AG09309 (cell line): ENCODE measurements around the gene MAPRE2.

Experiments used
- DNase-seq: peaks from one replicate; pipeline ENCODE4 v3.0.0-alpha.2; 2010; ENCODE audit warnings: low read depth
- H3K4me3 ChIP-seq: 2 replicates; pipeline ENCODE4 v1.5.1; 2011; ENCODE audit warnings: mild to moderate bottlenecking, low read depth, low read length, moderate library complexity; ENCODE audit not compliant: control insufficient read depth
- TF ChIP-seq, protein P1 (sequence below): IDR thresholded peaks from 2 replicates; pipeline ENCODE4 v1.5.1; 2011; ENCODE audit warnings: mild to moderate bottlenecking, low read depth, low read length, inconsistent platforms; ENCODE audit not compliant: insufficient read depth, control insufficient read depth; ENCODE audit errors: missing control alignments

MAPRE2 gene

GRCh38 chr18:35075132-35075531 is 33.9 kb downstream of the MAPRE2 start:
- no peak overlapping the region for H3K4me3 ChIP-seq
- no peak for DNase-seq
- TF ChIP-seq, protein P1, sequence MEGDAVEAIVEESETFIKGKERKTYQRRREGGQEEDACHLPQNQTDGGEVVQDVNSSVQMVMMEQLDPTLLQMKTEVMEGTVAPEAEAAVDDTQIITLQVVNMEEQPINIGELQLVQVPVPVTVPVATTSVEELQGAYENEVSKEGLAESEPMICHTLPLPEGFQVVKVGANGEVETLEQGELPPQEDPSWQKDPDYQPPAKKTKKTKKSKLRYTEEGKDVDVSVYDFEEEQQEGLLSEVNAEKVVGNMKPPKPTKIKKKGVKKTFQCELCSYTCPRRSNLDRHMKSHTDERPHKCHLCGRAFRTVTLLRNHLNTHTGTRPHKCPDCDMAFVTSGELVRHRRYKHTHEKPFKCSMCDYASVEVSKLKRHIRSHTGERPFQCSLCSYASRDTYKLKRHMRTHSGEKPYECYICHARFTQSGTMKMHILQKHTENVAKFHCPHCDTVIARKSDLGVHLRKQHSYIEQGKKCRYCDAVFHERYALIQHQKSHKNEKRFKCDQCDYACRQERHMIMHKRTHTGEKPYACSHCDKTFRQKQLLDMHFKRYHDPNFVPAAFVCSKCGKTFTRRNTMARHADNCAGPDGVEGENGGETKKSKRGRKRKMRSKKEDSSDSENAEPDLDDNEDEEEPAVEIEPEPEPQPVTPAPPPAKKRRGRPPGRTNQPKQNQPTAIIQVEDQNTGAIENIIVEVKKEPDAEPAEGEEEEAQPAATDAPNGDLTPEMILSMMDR, result no peak

GRCh38 chr18:35076135-35076924 is 35.1 kb downstream of the MAPRE2 start:
- TF ChIP-seq, protein P1, result no peak
- no peak overlapping the region for H3K4me3 ChIP-seq
- DNase-seq, result peak; percentile 33

DNA sequence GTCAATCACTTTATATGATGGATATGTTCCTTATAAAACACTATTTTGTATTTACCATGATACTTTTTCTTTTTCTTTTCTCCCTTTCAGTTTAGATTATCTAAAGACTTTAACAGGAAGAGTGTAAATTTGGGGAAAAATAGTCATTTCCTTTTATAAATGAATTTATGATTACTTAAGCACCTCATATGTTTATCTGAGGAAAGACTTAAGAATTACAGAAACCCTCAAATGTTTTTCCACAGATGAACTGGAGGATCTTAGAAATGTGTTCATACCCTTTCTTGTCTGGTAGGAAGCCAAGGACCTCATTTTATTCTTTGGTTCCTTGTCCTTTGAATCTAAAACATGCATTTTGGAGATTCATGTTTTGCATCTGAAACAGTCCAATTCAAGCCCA is 36.7 kb downstream of the MAPRE2 start:
- TF ChIP-seq, protein P1, result no peak
- H3K4me3 ChIP-seq, result no peak overlapping the region
- DNase-seq, result no peak

DNA sequence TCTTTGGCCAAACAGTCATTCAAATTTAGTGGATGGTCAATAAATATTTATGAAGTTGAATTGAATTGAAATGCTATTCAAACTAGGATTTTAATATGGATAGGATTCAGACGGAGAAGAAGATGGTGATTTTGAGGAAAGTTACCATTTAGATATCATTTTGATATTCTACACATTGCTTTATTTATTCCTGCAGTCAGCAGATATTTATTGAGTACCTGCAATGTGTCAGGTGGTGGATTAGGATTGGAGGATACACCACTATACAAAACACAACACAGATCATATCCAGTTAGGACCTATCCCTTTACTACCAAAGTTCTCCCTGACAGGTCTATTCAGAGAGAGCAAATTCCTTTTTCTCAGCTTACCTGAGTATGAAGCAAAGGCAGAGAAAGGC is 38.8 kb downstream of the MAPRE2 start:
- no peak for DNase-seq
- TF ChIP-seq, protein P1, result no peak
- no peak overlapping the region for H3K4me3 ChIP-seq

DNA sequence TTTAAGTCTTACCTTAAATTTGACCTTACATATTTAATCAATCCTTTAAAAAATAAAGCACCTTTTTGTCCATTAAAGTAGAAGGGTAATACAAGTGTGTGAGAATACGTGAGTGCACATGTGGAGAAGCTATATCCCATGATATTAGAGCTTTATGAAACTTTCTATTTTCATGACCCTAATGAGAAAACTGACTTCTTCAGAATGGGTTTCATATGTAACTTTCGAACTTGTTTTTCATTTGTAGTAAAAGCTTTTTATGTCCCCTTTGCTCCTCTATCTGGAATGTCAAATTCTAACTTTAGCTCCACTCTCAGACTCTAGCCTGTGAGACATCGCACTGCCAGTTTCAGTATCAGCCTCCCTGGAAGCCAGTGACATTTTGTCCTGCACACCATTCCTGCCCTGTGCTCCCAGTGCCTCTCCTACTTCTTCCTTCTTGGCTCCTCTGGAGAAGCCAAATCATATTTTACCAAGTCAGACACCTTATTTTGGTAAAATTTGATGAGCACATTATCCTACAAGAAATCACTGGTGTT is 42.0 kb downstream of the MAPRE2 start:
- no peak overlapping the region for H3K4me3 ChIP-seq
- no peak for DNase-seq
- TF ChIP-seq, protein P1, result no peak

DNA sequence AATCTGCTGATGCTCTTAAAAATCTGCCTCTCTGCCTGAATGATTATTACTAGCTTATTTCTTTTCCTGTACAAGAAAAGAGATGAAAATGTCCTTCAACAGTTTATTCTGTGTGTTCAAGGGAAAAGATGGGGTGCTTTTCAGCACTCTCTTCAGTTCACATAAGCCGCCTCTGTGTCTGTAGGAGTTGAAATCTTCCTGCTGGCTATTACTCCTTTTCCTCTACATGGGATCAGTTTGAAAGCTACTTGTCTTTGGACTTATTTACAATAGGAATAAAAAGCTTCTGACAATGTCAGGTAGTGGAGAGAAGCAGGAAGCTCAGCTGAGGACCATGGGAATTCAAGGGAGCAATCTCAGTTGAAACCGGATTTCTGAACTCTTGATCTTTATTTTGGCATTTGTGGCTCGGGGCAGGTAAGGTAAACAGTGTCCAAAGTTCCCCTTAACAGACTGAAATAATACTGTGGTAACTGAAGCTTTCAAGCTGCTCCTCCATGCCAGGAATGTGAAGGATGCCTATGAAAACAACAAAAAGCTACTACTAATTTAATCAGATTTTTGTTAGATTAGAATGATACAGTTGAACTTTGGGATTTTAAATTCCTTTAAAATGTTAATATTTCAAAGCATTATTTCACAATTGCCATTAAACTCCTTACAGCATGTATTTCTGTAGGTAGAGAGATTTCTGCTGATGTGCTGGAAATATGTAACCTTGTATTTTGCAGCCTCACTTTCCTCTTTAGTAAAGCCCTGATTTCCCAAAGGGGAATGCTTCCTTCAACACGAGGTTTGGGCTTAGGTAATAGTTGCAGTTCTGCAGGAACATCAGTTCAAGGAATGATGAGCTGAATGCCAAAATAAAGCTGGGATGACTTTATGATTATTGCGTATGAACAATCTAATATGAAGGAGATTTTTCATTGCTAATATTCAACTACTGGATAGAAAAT is 43.6 kb downstream of the MAPRE2 start:
- DNase-seq, result no peak
- TF ChIP-seq, protein P1, result no peak
- H3K4me3 ChIP-seq, result no peak overlapping the region
